ENCODE measurements around the gene EZH2. TPM values are rescaled to one million over a fixed set of nuclear protein-coding genes. Genes with fewer than 3 reads are reported as not detected.

The EZH2 gene
- total RNA-seq, 1 experiment from 2014 or later, result 35.4 TPM

DNA sequence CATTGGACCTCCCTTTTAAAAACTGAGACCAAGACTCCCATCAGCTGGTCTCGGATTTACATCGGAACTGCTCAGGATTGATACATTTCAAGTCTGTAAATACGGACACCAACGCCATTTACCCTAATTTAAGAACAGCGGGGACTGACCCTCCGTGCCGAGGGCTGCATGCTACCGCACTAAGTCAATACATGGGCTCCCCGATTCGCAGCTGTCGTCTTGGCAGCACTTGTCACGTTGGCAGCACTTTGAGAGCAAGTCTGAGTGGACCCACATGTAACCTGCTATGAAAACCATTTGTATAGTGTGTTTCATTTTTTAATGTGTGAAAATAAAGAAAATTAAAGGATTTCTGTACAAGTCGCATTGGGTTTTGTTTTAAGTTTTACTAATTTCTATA, 83.4 kb downstream of the EZH2 start:
- ATAC-seq (peak; percentile 11), DNase-seq (ENCODE audit: low spot score) (no peak)
- Mint-ChIP-seq H3K4me3 (0 out of 2 replicates have a peak overlapping the region, but pooled peaks have one; percentile 15), H3K27ac (peak overlapping the region; percentile 82), H3K27me3 (ENCODE audit: low read depth) (no peaks in the 10 kb centered on the region), H3K9me3 (peaks cover 12% of the 10 kb centered on the region), H3K36me3 (peaks cover 48% of the 10 kb centered on the region), H3K4me1 (peaks cover 41% of the 10 kb centered on the region)
- POLR2A ChIA-PET, result no interaction called here
- CTCF ChIA-PET, result interaction anchor here (0.9 to 1.1 kb wide), 3 partner anchors 54 to 299 kb away, joined by 4 read pairs; no protein-coding TSS in a partner anchor
- TF ChIP-seq CTCF (IDR thresholded peaks at IDR 0.05), result no peak
- no peak for TF ChIP-seq ESRRA (CRISPR knock-in tag; IDR thresholded peaks at IDR 0.05; ENCODE audit: borderline replicate concordance)
- no peak for TF ChIP-seq TEAD4 (CRISPR knock-in tag; IDR thresholded peaks at IDR 0.05)
- TF ChIP-seq, protein P1, sequence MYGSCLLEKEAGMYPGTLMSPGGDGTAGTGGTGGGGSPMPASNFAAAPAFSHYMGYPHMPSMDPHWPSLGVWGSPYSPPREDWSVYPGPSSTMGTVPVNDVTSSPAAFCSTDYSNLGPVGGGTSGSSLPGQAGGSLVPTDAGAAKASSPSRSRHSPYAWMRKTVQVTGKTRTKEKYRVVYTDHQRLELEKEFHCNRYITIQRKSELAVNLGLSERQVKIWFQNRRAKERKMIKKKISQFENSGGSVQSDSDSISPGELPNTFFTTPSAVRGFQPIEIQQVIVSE (CRISPR knock-in tag; IDR thresholded peaks at IDR 0.05; ENCODE audit: borderline replicate concordance), result no peak

- Mint-ChIP-seq H3K27me3 (ENCODE audit: low read depth) (no peaks in the 10 kb centered on the region), H3K36me3 (peaks cover 49% of the 10 kb centered on the region), H3K27ac (peak overlapping the region; percentile 82), H3K4me1 (peaks cover 41% of the 10 kb centered on the region), H3K9me3 (peaks cover 12% of the 10 kb centered on the region), H3K4me3 (peak overlapping the region; percentile 1; the same call in 1 of the 2 replicates)
- POLR2A ChIA-PET, result no interaction called here
- CTCF ChIA-PET, result interaction anchor here (0.9 to 1.1 kb wide), 3 partner anchors 53 to 298 kb away, joined by 4 read pairs; no protein-coding TSS in a partner anchor
- DNase-seq (ENCODE audit: low spot score) (peak; percentile 40), ATAC-seq (peak; percentile 77)
- TF ChIP-seq CTCF (IDR thresholded peaks at IDR 0.05) (no peak), NFYB (CRISPR knock-in tag; conservative IDR thresholded peaks at IDR 0.05; ENCODE audit: low read depth) (no peak), MYBL2 (CRISPR knock-in tag; IDR thresholded peaks at IDR 0.05) (no peak), NR1H2 (CRISPR knock-in tag; IDR thresholded peaks at IDR 0.05) (no peak), RELA (CRISPR knock-in tag; IDR thresholded peaks at IDR 0.05; ENCODE audit: borderline replicate concordance) (no peak), MAX (CRISPR knock-in tag; IDR thresholded peaks at IDR 0.05) (peak; percentile 49; the same call in 1 of the 2 replicates), OVOL2 (CRISPR knock-in tag; IDR thresholded peaks at IDR 0.05; ENCODE audit: borderline replicate concordance) (no peak), FOXP4 (CRISPR knock-in tag; IDR thresholded peaks at IDR 0.05) (peak; percentile 29; the same call in 1 of the 2 replicates), ZNF138 (CRISPR knock-in tag; conservative IDR thresholded peaks at IDR 0.05) (no peak), CREM (CRISPR knock-in tag; IDR thresholded peaks at IDR 0.05) (no peak), SMAD4 (CRISPR knock-in tag; IDR thresholded peaks at IDR 0.05) (no peak), ETV6 (CRISPR knock-in tag; IDR thresholded peaks at IDR 0.05) (peak; percentile 58; the same call in 1 of the 2 replicates), TEAD4 (CRISPR knock-in tag; IDR thresholded peaks at IDR 0.05) (no peak), ELF4 (CRISPR knock-in tag; IDR thresholded peaks at IDR 0.05; ENCODE audit: low read depth) (no peak), FOXK1 (CRISPR knock-in tag; IDR thresholded peaks at IDR 0.05) (no peak)
- TF ChIP-seq, protein P2, sequence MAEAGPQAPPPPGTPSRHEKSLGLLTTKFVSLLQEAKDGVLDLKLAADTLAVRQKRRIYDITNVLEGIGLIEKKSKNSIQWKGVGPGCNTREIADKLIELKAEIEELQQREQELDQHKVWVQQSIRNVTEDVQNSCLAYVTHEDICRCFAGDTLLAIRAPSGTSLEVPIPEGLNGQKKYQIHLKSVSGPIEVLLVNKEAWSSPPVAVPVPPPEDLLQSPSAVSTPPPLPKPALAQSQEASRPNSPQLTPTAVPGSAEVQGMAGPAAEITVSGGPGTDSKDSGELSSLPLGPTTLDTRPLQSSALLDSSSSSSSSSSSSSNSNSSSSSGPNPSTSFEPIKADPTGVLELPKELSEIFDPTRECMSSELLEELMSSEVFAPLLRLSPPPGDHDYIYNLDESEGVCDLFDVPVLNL (CRISPR knock-in tag; IDR thresholded peaks at IDR 0.05; ENCODE audit: borderline replicate concordance, low read depth), result no peak
- TF ChIP-seq, protein P3, sequence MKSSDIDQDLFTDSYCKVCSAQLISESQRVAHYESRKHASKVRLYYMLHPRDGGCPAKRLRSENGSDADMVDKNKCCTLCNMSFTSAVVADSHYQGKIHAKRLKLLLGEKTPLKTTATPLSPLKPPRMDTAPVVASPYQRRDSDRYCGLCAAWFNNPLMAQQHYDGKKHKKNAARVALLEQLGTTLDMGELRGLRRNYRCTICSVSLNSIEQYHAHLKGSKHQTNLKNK (CRISPR knock-in tag; IDR thresholded peaks at IDR 0.05), result no peak
- TF ChIP-seq, protein P4, sequence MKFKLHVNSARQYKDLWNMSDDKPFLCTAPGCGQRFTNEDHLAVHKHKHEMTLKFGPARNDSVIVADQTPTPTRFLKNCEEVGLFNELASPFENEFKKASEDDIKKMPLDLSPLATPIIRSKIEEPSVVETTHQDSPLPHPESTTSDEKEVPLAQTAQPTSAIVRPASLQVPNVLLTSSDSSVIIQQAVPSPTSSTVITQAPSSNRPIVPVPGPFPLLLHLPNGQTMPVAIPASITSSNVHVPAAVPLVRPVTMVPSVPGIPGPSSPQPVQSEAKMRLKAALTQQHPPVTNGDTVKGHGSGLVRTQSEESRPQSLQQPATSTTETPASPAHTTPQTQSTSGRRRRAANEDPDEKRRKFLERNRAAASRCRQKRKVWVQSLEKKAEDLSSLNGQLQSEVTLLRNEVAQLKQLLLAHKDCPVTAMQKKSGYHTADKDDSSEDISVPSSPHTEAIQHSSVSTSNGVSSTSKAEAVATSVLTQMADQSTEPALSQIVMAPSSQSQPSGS (CRISPR knock-in tag; IDR thresholded peaks at IDR 0.05; ENCODE audit: borderline replicate concordance, low read depth), result no peak
These were observed 84.1 kb downstream of the EZH2 start for GRCh38 chr7:148799893-148800555.
